ENCODE results near the gene DVL3. TPM values are rescaled to one million over a fixed set of nuclear protein-coding genes. Genes with fewer than 3 reads are reported as not detected.
A peak's percentile ranks its signal among the peaks of the same experiment; 100 is the strongest.

Gene DVL3
- total RNA-seq, 4 donors from 2014 or later = 54.1 to 174 (median 65.7) TPM

DNA sequence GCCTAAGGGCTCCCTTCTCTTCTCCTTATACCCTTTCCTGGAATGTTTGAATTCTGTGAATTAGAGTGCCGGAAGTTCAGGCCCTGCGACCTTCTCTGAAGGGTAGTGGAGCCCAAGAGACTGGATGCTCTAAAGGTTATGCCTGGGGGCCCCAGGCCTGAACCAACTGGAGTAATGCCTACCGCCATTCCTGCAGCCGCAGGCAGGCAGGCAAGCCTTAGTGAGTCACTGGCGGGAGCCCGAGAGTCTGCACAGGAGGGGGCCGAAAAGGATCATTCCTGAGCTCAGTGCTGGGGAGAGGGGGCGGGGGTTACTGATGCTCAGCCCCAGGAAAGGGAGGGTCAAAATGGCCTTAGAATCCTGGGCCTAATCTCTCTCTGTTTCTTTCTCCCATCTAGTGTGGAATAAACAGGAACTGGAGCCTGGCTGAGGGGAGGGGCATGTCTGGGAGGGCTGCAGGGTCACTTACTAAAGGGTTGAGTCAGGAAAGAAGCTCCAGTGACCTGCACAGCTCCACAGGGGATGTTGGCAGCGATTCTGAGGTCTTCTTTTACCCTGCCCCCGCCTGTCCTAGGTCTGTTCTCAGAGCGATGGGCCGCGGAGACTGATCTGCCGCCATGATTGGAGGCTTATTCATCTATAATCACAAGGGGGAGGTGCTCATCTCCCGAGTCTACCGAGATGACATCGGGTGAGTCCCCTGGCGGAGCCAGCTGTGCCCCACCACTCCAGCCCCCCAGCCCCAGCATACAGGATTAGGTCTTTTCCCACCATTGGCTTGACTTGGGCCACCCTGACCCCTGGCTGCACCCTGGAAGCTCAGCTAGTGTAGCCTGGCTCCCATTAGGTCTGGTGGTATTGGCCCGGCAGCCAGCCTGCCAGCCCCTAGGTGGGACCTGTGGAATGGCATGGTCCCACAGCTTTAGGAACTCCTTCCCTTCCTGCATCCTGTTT, 21.5 kb downstream of the DVL3 start:
- H3K9me3 ChIP-seq = no peaks in the 10 kb centered on the region
- WGBS, 2 donors (ENCODE audit: low coverage in 1 of 2) = 59 to 63% methylated on average over 5 to 19 of the region's 19 CpGs
- H3K27ac ChIP-seq = peak overlapping the region; percentile 90 to 98 (median 95)
- peaks cover 0 to 32% (median 13%) of the 10 kb centered on the region in 4 donors for H3K36me3 ChIP-seq
- intact Hi-C loops (cut with DNase I; ENCODE audit: low total_unique reads) (no loop called here), in situ Hi-C loops (cut with MboI; ENCODE audit: low pct_ligation_motif_present in 1 of 4, low pct_unique_long_range_greater_than_20kb in 1 of 4, low sequenced_read_pairs in 3 of 4) (no loop called here)
- H3K4me1 ChIP-seq = peaks cover 19 to 38% (median 29%) of the 10 kb centered on the region in 4 donors
- peak; percentile 51 for DNase-seq
- H3K4me3 ChIP-seq = peak overlapping the region in 3 of 4 donors; percentile 5 to 94 (median 80)
- no peaks in the 10 kb centered on the region for H3K27me3 ChIP-seq
- TF ChIP-seq POLR2AphosphoS5 (IDR thresholded peaks at IDR 0.05) = peak in 2 of 3 donors; percentile 19 to 42
- no peak for TF ChIP-seq EP300 (IDR thresholded peaks at IDR 0.05; ENCODE audit: low read depth)
- no peak for TF ChIP-seq POLR2A (IDR thresholded peaks at IDR 0.05)
- TF ChIP-seq, protein P1, sequence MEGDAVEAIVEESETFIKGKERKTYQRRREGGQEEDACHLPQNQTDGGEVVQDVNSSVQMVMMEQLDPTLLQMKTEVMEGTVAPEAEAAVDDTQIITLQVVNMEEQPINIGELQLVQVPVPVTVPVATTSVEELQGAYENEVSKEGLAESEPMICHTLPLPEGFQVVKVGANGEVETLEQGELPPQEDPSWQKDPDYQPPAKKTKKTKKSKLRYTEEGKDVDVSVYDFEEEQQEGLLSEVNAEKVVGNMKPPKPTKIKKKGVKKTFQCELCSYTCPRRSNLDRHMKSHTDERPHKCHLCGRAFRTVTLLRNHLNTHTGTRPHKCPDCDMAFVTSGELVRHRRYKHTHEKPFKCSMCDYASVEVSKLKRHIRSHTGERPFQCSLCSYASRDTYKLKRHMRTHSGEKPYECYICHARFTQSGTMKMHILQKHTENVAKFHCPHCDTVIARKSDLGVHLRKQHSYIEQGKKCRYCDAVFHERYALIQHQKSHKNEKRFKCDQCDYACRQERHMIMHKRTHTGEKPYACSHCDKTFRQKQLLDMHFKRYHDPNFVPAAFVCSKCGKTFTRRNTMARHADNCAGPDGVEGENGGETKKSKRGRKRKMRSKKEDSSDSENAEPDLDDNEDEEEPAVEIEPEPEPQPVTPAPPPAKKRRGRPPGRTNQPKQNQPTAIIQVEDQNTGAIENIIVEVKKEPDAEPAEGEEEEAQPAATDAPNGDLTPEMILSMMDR (IDR thresholded peaks at IDR 0.05) = no peak

DNA sequence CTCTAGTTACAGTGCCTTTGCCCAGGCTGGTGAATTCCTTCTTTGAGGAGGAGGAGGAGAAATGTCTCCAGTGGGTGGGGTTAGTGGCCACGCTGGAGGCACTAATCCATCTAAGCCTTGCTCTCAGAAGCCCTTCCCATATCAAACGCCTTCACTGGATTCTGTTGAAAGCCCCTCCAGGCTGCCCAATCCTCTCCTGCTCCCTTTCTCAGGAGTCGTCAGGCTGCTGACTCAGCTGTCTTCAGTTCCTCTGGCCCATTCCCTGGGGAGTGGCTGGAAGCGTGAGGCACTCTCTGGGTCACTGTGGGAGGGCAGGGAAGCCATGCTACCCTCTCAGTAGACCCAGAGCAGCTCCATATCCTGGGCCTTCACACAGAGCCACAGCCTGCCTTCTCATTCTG, 22.2 kb downstream of the DVL3 start:
- peak overlapping the region in 1 of 4 donors; percentile 80 for H3K4me3 ChIP-seq
- TF ChIP-seq EP300 (IDR thresholded peaks at IDR 0.05; ENCODE audit: low read depth) (no peak), POLR2A (IDR thresholded peaks at IDR 0.05) (no peak), POLR2AphosphoS5 (IDR thresholded peaks at IDR 0.05) (no peak)
- TF ChIP-seq, protein P1 (IDR thresholded peaks at IDR 0.05) = no peak
- no peaks in the 10 kb centered on the region for H3K9me3 ChIP-seq
- no peaks in the 10 kb centered on the region for H3K27me3 ChIP-seq
- peaks cover 19 to 38% (median 29%) of the 10 kb centered on the region in 4 donors for H3K4me1 ChIP-seq
- 51 to 67% methylated on average over 1 to 4 of the region's 4 CpGs for WGBS, 2 donors (ENCODE audit: low coverage in 1 of 2)
- peaks cover 0 to 39% (median 14%) of the 10 kb centered on the region in 4 donors for H3K36me3 ChIP-seq
- H3K27ac ChIP-seq = peak overlapping the region; percentile 90 to 98 (median 95)
- no peak for DNase-seq
- intact Hi-C loops (cut with DNase I; ENCODE audit: low total_unique reads) = no loop called here
- in situ Hi-C loops (cut with MboI; ENCODE audit: low pct_ligation_motif_present in 1 of 4, low pct_unique_long_range_greater_than_20kb in 1 of 4, low sequenced_read_pairs in 3 of 4) = no loop called here

DNA sequence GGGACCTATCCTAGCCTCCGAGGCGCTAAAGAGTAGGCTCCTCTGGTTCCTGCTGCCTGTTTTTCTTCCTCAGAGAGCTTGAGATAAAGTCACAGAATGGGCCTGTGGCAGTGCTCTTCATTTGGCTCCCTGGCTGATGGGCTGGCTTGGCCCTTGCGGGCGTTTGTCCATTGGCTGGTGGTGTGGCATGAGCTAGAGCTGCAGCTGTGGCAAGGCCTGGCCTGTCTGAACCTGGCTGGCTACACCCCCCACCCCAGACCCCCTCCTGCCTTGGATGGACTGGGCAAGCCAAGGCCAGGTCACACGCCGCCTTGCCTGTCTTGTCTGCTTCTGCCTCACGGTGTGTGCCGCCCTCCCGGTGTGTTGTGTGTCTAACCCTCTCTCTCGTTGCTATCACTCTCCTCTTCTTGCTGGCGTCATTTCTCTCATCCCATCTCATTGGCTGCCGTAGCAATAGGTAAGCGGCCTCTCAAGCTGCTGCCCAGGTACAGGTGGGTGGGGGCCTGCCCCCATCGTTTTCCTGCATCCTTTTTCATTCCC, 22.7 kb downstream of the DVL3 start:
- Histone ChIP-seq H3K36me3 (peaks cover 0 to 44% (median 17%) of the 10 kb centered on the region in 4 donors), H3K9me3 (no peaks in the 10 kb centered on the region), H3K4me1 (peaks cover 19 to 38% (median 29%) of the 10 kb centered on the region in 4 donors), H3K27ac (peak overlapping the region in 2 of 4 donors; percentile 94 to 96), H3K27me3 (no peaks in the 10 kb centered on the region), H3K4me3 (no peak overlapping the region)
- intact Hi-C loops (cut with DNase I; ENCODE audit: low total_unique reads) = no loop called here
- TF ChIP-seq, protein P1 (IDR thresholded peaks at IDR 0.05) = no peak
- TF ChIP-seq POLR2A (IDR thresholded peaks at IDR 0.05) (no peak), EP300 (IDR thresholded peaks at IDR 0.05; ENCODE audit: low read depth) (no peak), POLR2AphosphoS5 (IDR thresholded peaks at IDR 0.05) (no peak)
- in situ Hi-C loops (cut with MboI; ENCODE audit: low pct_ligation_motif_present in 1 of 4, low pct_unique_long_range_greater_than_20kb in 1 of 4, low sequenced_read_pairs in 3 of 4) = no loop called here
- 80 to 86% methylated on average over 1 to 13 of the region's 14 CpGs for whole genome bisulfite sequencing, 2 donors (ENCODE audit: low coverage in 1 of 2)
- DNase-seq = no peak

DNA sequence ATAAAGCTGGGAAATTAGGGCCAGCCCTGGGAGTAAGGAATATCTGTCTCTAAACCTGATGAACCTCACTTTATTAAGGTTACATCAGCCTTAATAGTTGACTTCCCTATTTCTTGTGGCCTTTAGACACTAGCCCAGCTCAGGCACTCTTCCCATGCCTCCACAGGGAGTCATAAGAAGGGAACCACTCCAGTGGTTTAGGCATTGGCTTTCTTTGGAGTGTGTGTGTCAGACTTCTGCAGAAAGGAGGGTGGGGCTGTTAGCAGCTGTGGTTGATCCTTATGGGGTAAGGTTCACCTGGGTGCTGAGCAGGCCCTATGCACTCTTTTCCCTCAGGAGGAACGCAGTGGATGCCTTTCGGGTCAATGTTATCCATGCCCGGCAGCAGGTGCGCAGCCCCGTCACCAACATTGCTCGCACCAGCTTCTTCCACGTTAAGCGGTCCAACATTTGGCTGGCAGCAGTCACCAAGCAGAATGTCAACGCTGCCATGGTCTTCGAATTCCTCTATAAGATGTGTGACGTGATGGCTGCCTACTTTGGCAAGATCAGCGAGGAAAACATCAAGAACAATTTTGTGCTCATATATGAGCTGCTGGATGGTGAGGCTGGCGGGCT, 23.5 kb downstream of the DVL3 start:
- peaks cover 18 to 38% (median 29%) of the 10 kb centered on the region in 4 donors for H3K4me1 ChIP-seq
- peaks cover 0 to 52% (median 25%) of the 10 kb centered on the region in 4 donors for H3K36me3 ChIP-seq
- no peak for DNase-seq
- in situ Hi-C loops (cut with MboI; ENCODE audit: low pct_ligation_motif_present in 1 of 4, low pct_unique_long_range_greater_than_20kb in 1 of 4, low sequenced_read_pairs in 3 of 4) (no loop called here), intact Hi-C loops (cut with DNase I; ENCODE audit: low total_unique reads) (no loop called here)
- no peaks in the 10 kb centered on the region for H3K9me3 ChIP-seq
- no peak overlapping the region for H3K4me3 ChIP-seq
- H3K27me3 ChIP-seq = no peaks in the 10 kb centered on the region
- no peak overlapping the region for H3K27ac ChIP-seq
- WGBS, 2 donors (ENCODE audit: low coverage in 1 of 2) = 95 to 97% methylated on average over 10 to 13 of the region's 13 CpGs
- no peak for TF ChIP-seq POLR2AphosphoS5 (IDR thresholded peaks at IDR 0.05)
- TF ChIP-seq, protein P1 (IDR thresholded peaks at IDR 0.05) = no peak
- no peak for TF ChIP-seq POLR2A (IDR thresholded peaks at IDR 0.05)
